ENCODE measurements around the gene NDUFV3. TPM values are rescaled to one million over a fixed set of nuclear protein-coding genes. Genes with fewer than 3 reads are reported as not detected.

Gene NDUFV3
- total and polyA plus RNA-seq, 2 of the 8 experiments (the other 6 are each of a cell fraction or from before 2014, with no cell fraction given), result 17.0 to 44.4 TPM

DNA sequence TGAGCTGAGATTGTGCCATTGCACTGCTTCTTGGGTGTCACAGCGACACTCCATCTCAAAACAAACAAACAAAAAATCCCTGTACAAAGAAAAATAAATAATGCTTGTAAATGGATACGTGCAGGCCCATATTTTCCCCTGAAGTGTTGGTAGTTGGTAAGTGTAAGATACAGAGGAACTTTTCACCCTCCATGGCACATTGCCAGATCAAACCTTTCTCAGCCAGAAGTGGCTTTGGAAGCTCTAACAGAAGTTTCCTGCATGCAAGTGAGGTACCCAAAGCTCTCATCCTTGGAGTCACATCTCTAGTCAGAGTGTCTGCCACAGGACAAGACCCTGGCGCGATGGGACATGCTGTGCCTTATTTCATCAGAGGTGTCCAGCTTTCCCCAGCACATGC is 7.3 kb downstream of the NDUFV3 start (continued):
- TF ChIP-seq, protein P1, sequence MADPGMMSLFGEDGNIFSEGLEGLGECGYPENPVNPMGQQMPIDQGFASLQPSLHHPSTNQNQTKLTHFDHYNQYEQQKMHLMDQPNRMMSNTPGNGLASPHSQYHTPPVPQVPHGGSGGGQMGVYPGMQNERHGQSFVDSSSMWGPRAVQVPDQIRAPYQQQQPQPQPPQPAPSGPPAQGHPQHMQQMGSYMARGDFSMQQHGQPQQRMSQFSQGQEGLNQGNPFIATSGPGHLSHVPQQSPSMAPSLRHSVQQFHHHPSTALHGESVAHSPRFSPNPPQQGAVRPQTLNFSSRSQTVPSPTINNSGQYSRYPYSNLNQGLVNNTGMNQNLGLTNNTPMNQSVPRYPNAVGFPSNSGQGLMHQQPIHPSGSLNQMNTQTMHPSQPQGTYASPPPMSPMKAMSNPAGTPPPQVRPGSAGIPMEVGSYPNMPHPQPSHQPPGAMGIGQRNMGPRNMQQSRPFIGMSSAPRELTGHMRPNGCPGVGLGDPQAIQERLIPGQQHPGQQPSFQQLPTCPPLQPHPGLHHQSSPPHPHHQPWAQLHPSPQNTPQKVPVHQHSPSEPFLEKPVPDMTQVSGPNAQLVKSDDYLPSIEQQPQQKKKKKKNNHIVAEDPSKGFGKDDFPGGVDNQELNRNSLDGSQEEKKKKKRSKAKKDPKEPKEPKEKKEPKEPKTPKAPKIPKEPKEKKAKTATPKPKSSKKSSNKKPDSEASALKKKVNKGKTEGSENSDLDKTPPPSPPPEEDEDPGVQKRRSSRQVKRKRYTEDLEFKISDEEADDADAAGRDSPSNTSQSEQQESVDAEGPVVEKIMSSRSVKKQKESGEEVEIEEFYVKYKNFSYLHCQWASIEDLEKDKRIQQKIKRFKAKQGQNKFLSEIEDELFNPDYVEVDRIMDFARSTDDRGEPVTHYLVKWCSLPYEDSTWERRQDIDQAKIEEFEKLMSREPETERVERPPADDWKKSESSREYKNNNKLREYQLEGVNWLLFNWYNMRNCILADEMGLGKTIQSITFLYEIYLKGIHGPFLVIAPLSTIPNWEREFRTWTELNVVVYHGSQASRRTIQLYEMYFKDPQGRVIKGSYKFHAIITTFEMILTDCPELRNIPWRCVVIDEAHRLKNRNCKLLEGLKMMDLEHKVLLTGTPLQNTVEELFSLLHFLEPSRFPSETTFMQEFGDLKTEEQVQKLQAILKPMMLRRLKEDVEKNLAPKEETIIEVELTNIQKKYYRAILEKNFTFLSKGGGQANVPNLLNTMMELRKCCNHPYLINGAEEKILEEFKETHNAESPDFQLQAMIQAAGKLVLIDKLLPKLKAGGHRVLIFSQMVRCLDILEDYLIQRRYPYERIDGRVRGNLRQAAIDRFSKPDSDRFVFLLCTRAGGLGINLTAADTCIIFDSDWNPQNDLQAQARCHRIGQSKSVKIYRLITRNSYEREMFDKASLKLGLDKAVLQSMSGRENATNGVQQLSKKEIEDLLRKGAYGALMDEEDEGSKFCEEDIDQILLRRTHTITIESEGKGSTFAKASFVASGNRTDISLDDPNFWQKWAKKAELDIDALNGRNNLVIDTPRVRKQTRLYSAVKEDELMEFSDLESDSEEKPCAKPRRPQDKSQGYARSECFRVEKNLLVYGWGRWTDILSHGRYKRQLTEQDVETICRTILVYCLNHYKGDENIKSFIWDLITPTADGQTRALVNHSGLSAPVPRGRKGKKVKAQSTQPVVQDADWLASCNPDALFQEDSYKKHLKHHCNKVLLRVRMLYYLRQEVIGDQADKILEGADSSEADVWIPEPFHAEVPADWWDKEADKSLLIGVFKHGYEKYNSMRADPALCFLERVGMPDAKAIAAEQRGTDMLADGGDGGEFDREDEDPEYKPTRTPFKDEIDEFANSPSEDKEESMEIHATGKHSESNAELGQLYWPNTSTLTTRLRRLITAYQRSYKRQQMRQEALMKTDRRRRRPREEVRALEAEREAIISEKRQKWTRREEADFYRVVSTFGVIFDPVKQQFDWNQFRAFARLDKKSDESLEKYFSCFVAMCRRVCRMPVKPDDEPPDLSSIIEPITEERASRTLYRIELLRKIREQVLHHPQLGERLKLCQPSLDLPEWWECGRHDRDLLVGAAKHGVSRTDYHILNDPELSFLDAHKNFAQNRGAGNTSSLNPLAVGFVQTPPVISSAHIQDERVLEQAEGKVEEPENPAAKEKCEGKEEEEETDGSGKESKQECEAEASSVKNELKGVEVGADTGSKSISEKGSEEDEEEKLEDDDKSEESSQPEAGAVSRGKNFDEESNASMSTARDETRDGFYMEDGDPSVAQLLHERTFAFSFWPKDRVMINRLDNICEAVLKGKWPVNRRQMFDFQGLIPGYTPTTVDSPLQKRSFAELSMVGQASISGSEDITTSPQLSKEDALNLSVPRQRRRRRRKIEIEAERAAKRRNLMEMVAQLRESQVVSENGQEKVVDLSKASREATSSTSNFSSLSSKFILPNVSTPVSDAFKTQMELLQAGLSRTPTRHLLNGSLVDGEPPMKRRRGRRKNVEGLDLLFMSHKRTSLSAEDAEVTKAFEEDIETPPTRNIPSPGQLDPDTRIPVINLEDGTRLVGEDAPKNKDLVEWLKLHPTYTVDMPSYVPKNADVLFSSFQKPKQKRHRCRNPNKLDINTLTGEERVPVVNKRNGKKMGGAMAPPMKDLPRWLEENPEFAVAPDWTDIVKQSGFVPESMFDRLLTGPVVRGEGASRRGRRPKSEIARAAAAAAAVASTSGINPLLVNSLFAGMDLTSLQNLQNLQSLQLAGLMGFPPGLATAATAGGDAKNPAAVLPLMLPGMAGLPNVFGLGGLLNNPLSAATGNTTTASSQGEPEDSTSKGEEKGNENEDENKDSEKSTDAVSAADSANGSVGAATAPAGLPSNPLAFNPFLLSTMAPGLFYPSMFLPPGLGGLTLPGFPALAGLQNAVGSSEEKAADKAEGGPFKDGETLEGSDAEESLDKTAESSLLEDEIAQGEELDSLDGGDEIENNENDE (IDR thresholded peaks at IDR 0.05; ENCODE audit: insufficient replicate concordance, low read length), result no peak
- TF ChIP-seq RNF2 (IDR thresholded peaks at IDR 0.05; ENCODE audit: borderline replicate concordance, low read depth, low read length, missing control alignments, poor library complexity, severe bottlenecking) (no peak), TAF7 (optimal IDR thresholded peaks at IDR 0.05; ENCODE audit: borderline replicate concordance, low read depth, low read length) (no peak), KDM5A (IDR thresholded peaks at IDR 0.05; ENCODE audit: low read length) (no peak), BACH1 (IDR thresholded peaks at IDR 0.05; ENCODE audit: low read length) (no peak), JUN (IDR thresholded peaks at IDR 0.05; ENCODE audit: low read depth, low read length) (no peak), CREB1 (IDR thresholded peaks at IDR 0.05) (no peak), PHF8 (conservative IDR thresholded peaks at IDR 0.05; ENCODE audit: low read depth, low read length) (no peak)

All from H1 (cell line).